Epithelial cell of esophagus (primary cell): Measurements from ENCODE around the gene UTS2B.

Experiments
- DNase-seq: peaks from one replicate; pipeline ENCODE4 v3.0.0; 2010; ENCODE audit warnings: low read depth
- H3K4me3 ChIP-seq: 2 replicates; pipeline ENCODE4 v1.5.1; 2011; ENCODE audit warnings: mild to moderate bottlenecking, low read length, control low read depth
- CTCF ChIP-seq: IDR thresholded peaks from 2 replicates; pipeline ENCODE4 v1.5.1; 2011; ENCODE audit warnings: low read depth, mild to moderate bottlenecking, low read length, control low read depth, inconsistent platforms; ENCODE audit not compliant: insufficient read depth; ENCODE audit errors: missing control alignments

UTS2B gene

GRCh38 chr3:191301782-191302411 lies 28.4 kb downstream of the UTS2B start:
- no peak for DNase-seq
- no peak overlapping the region for H3K4me3 ChIP-seq
- no peak for TF ChIP-seq CTCF

- TF ChIP-seq CTCF: no peak
- no peak overlapping the region for H3K4me3 ChIP-seq
- no peak for DNase-seq
These were observed 29.3 kb downstream of the UTS2B start for GRCh38 chr3:191301017-191301416.

- no peak for DNase-seq
- no peak overlapping the region for H3K4me3 ChIP-seq
- no peak for TF ChIP-seq CTCF
These were observed 29.9 kb downstream of the UTS2B start for GRCh38 chr3:191300422-191300821.

- no peak overlapping the region for H3K4me3 ChIP-seq
- no peak for TF ChIP-seq CTCF
- no peak for DNase-seq
These were observed 31.5 kb downstream of the UTS2B start for GRCh38 chr3:191298846-191299245.

- TF ChIP-seq CTCF: no peak
- H3K4me3 ChIP-seq: no peak overlapping the region
- DNase-seq: no peak
These were observed 34.2 kb downstream of the UTS2B start for GRCh38 chr3:191296041-191296541.

GRCh38 chr3:191294291-191294690 lies 36.0 kb downstream of the UTS2B start:
- TF ChIP-seq CTCF: no peak
- DNase-seq: no peak
- no peak overlapping the region for H3K4me3 ChIP-seq
